DOHH2 (cell line): Measurements from ENCODE around the gene SAMD4A.

Experiments
- CTCF ChIP-seq: fragments of 200-600 bp; sonication (generic); IDR thresholded peaks from one replicate; pipeline ENCODE4 v1.5.1; 2014; ENCODE audit warnings: antibody characterized with exemption, mild to moderate bottlenecking, low read depth, low read length; ENCODE audit not compliant: poor library complexity, severe bottlenecking
- EZH2phosphoT487 ChIP-seq: fragments of 200-600 bp; sonication (generic); IDR thresholded peaks from 2 replicates; pipeline ENCODE4 v1.6.1; 2017; ENCODE audit warnings: borderline replicate concordance, mild to moderate bottlenecking, antibody characterized with exemption, low read length, moderate library complexity, mixed read lengths

- TF ChIP-seq CTCF, result no peak
- no peak for TF ChIP-seq EZH2phosphoT487
These were observed 179.1 kb downstream of the SAMD4A start for GRCh38 chr14:54746019-54746418.
